Panc1 (cell line): ENCODE measurements around the gene CD276. TPM values are rescaled to one million over a fixed set of nuclear protein-coding genes. Genes with fewer than 3 reads are reported as not detected.

ENCODE experiments used
- ATAC-seq: fragments of 200-7000 bp; cut with Tn5 transposase; 2 replicates; pipeline ENCODE4 v1.9.1; 2020; ENCODE audit warnings: mild to moderate bottlenecking, moderate library complexity
- BruUV-seq: library from RNA; stranded (reverse); fragments of 400-500 nt; replicated peaks from 2 replicates; lab custom pipeline; 2021; lab: Mats Ljungman, UMichigan
- CTCF ChIA-PET: fragments of 300-600 bp; sonication (Branson Sonifier 250); formaldehyde crosslinking; loops from one replicate; lab custom pipeline; 2022; ENCODE audit warnings: antibody characterized with exemption; lab: Charles Lee
- POLR2A ChIA-PET: fragments of 300-600 bp; sonication (Branson Sonifier 250); formaldehyde crosslinking; loops from one replicate; lab custom pipeline; 2022; ENCODE audit warnings: antibody characterized with exemption; lab: Charles Lee
- DNase-seq: peaks from one replicate; pipeline ENCODE4 v3.0.0-alpha.2; 2010; ENCODE audit warnings: low read depth, low spot score
- H3K27ac ChIP-seq: 2 replicates; pipeline ENCODE4 v1.5.1; 2011; ENCODE audit warnings: mild to moderate bottlenecking, low read length, inconsistent platforms
- H3K27me3 ChIP-seq: fragments of 200-500 bp; sonication (Bioruptor generic); 2 replicates; pipeline ENCODE4 v1.6.0; 2014; ENCODE audit warnings: low read length, inconsistent platforms; ENCODE audit not compliant: control insufficient read depth, insufficient read depth
- H3K36me3 ChIP-seq: fragments of 200-500 bp; sonication (Bioruptor generic); 2 replicates; pipeline ENCODE4 v1.5.1; 2014; ENCODE audit warnings: inconsistent platforms, mild to moderate bottlenecking, low read length, moderate library complexity; ENCODE audit not compliant: control insufficient read depth, insufficient read depth
- H3K4me1 ChIP-seq: 2 replicates; pipeline ENCODE4 v1.5.1; 2011; ENCODE audit warnings: inconsistent platforms, mild to moderate bottlenecking, low read length, moderate library complexity; ENCODE audit not compliant: control insufficient read depth, insufficient read depth
- H3K4me3 ChIP-seq, 2 experiments: 2 replicates each; pipeline ENCODE4 v1.5.1; 2011 to 2012; ENCODE audit warnings: low read depth in 2 of 2, low read length in 2 of 2, mild to moderate bottlenecking in 2 of 2, inconsistent platforms in 1 of 2, moderate library complexity in 1 of 2
- H3K9me3 ChIP-seq: fragments of 200-500 bp; sonication (Bioruptor generic); 2 replicates; pipeline ENCODE4 v1.5.1; 2014; ENCODE audit warnings: low read depth, mild to moderate bottlenecking, inconsistent platforms, low read length, moderate library complexity; ENCODE audit not compliant: control insufficient read depth, insufficient read depth
- CTCF ChIP-seq: fragments of 450-650 bp; IDR thresholded peaks from 2 replicates; pipeline ENCODE4 v1.5.1; 2017; ENCODE audit warnings: mild to moderate bottlenecking
- POLR2AphosphoS5 ChIP-seq: IDR thresholded peaks from 2 replicates; pipeline ENCODE4 v1.6.1; 2012; ENCODE audit warnings: mild to moderate bottlenecking, low read depth, low read length, moderate library complexity
- SIN3A ChIP-seq: IDR thresholded peaks from 2 replicates; pipeline ENCODE4 v1.6.1; 2012; ENCODE audit warnings: low read depth, mild to moderate bottlenecking, low read length, moderate library complexity, borderline replicate concordance; ENCODE audit not compliant: insufficient read depth
- TCF7L2 ChIP-seq: IDR thresholded peaks from 2 replicates; pipeline ENCODE4 v1.6.1; 2011; ENCODE audit warnings: mild to moderate bottlenecking, low read depth, low read length, inconsistent platforms
- in situ Hi-C: cut with HindIII; loops from 2 replicates; pipeline ENCODE4 v1.10.0; 2016; ENCODE audit warnings: low sequenced_read_pairs, low pct_unique_long_range_greater_than_20kb
- intact Hi-C: fragments of 100-400 bp; cut with micrococcal nuclease; formaldehyde crosslinking; loops from one replicate; pipeline ENCODE4 v1.10.0; 2022; ENCODE audit not compliant: unreplicated experiment
- total RNA-seq: library from RNA; stranded (reverse); gene quantifications from one replicate; pipeline ENCODE4 v1.2.1, GENCODE V29; 2021; ENCODE audit not compliant: unreplicated experiment
- TF ChIP-seq, protein P1 (sequence below), 2 experiments: IDR thresholded peaks; 2 replicates each; pipeline ENCODE4 v1.6.1; 2011 to 2012; ENCODE audit warnings: low read depth in 2 of 2, control low read depth in 1 of 2, low read length in 1 of 2, mild to moderate bottlenecking in 1 of 2, moderate library complexity in 1 of 2; ENCODE audit not compliant: insufficient read depth in 1 of 2

The CD276 gene
- total RNA-seq, 1 experiment from 2014 or later, result 99.1 TPM

- 0 out of 2 replicates have a peak, but pooled peaks cover under 1% of the 10 kb centered on the region for H3K4me1 ChIP-seq
- TF ChIP-seq CTCF, result no peak
- TF ChIP-seq, protein P1, sequence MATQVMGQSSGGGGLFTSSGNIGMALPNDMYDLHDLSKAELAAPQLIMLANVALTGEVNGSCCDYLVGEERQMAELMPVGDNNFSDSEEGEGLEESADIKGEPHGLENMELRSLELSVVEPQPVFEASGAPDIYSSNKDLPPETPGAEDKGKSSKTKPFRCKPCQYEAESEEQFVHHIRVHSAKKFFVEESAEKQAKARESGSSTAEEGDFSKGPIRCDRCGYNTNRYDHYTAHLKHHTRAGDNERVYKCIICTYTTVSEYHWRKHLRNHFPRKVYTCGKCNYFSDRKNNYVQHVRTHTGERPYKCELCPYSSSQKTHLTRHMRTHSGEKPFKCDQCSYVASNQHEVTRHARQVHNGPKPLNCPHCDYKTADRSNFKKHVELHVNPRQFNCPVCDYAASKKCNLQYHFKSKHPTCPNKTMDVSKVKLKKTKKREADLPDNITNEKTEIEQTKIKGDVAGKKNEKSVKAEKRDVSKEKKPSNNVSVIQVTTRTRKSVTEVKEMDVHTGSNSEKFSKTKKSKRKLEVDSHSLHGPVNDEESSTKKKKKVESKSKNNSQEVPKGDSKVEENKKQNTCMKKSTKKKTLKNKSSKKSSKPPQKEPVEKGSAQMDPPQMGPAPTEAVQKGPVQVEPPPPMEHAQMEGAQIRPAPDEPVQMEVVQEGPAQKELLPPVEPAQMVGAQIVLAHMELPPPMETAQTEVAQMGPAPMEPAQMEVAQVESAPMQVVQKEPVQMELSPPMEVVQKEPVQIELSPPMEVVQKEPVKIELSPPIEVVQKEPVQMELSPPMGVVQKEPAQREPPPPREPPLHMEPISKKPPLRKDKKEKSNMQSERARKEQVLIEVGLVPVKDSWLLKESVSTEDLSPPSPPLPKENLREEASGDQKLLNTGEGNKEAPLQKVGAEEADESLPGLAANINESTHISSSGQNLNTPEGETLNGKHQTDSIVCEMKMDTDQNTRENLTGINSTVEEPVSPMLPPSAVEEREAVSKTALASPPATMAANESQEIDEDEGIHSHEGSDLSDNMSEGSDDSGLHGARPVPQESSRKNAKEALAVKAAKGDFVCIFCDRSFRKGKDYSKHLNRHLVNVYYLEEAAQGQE (IDR thresholded peaks at IDR 0.05; ENCODE audit: insufficient read depth in 1 of 2, low read depth in 2 of 2, low read length in 1 of 2), result no peak
- TF ChIP-seq POLR2AphosphoS5, result no peak
- no peak for TF ChIP-seq SIN3A
- no peak for TF ChIP-seq TCF7L2
- intact Hi-C loops (no loop called here), in situ Hi-C loops (no loop called here)
- DNase-seq (no peak), ATAC-seq (no peak)
- no peak overlapping the region for H3K4me3 ChIP-seq
- H3K9me3 ChIP-seq, result no peaks in the 10 kb centered on the region
- CTCF ChIA-PET, result no interaction called here
- BruUV-seq, result no TSS peak
- POLR2A ChIA-PET, result no interaction called here
- H3K27me3 ChIP-seq, result no peaks in the 10 kb centered on the region
- no peaks in the 10 kb centered on the region; the same call in 1 of the 2 replicates for H3K36me3 ChIP-seq
- no peak overlapping the region for H3K27ac ChIP-seq
These were observed 27.3 kb downstream of the CD276 start for GRCh38 chr15:73711526-73711925.

DNA sequence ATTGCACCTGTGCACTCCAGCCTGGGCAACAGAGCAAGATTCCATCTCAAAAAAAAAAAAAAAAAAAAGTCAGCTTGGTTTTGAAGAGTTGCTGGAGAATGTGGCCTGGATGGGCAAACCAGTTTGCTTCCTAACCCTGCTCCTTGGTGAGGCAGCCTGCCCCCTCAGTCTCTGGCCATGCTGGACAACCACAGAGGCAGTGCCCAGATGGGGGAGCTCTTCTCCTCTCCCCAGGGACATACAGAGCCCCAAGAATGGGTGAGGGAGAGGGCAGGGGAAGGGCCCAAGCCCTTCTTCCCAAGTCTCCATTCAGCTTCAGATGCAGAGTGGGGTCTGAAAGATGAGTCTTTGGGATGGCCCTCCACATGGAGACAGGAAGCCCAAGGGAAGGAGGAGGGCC lies 27.9 kb downstream of the CD276 start:
- 0 out of 2 replicates have a peak, but pooled peaks cover 2% of the 10 kb centered on the region for H3K4me1 ChIP-seq
- H3K4me3 ChIP-seq, result no peak overlapping the region
- no peaks in the 10 kb centered on the region for H3K27me3 ChIP-seq
- BruUV-seq, result no TSS peak
- DNase-seq (no peak), ATAC-seq (no peak)
- H3K9me3 ChIP-seq, result no peaks in the 10 kb centered on the region
- H3K27ac ChIP-seq, result no peak overlapping the region
- in situ Hi-C loops (no loop called here), intact Hi-C loops (no loop called here)
- no peak; the same call in 1 of the 2 replicates for TF ChIP-seq CTCF
- no peak for TF ChIP-seq POLR2AphosphoS5
- TF ChIP-seq, protein P1 (IDR thresholded peaks at IDR 0.05; ENCODE audit: insufficient read depth in 1 of 2, low read depth in 2 of 2, low read length in 1 of 2), result no peak
- no peak for TF ChIP-seq SIN3A
- no peak for TF ChIP-seq TCF7L2
- H3K36me3 ChIP-seq, result no peaks in the 10 kb centered on the region; the same call in 1 of the 2 replicates
- CTCF ChIA-PET, result no interaction called here
- POLR2A ChIA-PET, result no interaction called here
